Measurements from ENCODE around the gene FAM193A. TPM values are rescaled to one million over a fixed set of nuclear protein-coding genes. Genes with fewer than 3 reads are reported as not detected.
"Not testable (repeated sequence)": the region's sequence is repeated elsewhere in the genome, so short reads cannot be mapped to it uniquely, and the experiment has no call there.

FAM193A gene
- polyA plus RNA-seq, 6 donors from 2014 or later = 1.5 to 5.9 (median 2.2) TPM

GRCh38 chr4:2702770-2703169 lies 166.3 kb downstream of the FAM193A start:
- peak overlapping the region in 3 of 6 donors; percentile 47 to 67 (median 66) for H3K27ac Mint-ChIP-seq
- DNase-seq (no peak), ATAC-seq (ENCODE audit: low read depth in 2 of 2) (no peak)
- H3K4me3 Mint-ChIP-seq = no peak overlapping the region
- H3K36me3 Mint-ChIP-seq = peaks cover 16 to 35% of the 10 kb centered on the region in 2 donors
- H3K9me3 Mint-ChIP-seq = no peaks in the 10 kb centered on the region
- no peaks in the 10 kb centered on the region for H3K27me3 Mint-ChIP-seq
- H3K4me1 Mint-ChIP-seq = peaks cover 12 to 25% (median 13%) of the 10 kb centered on the region in 3 donors

- Mint-ChIP-seq H3K4me1 (peaks cover 12 to 17% (median 16%) of the 10 kb centered on the region in 3 donors), H3K4me3 (no peak overlapping the region), H3K27me3 (no peaks in the 10 kb centered on the region), H3K27ac (peak overlapping the region in 2 of 6 donors; percentile 17 to 30), H3K36me3 (peaks cover 0 to 7% of the 10 kb centered on the region in 2 donors), H3K9me3 (no peaks in the 10 kb centered on the region)
- ATAC-seq (ENCODE audit: low read depth in 2 of 2) (no peak), DNase-seq (no peak)
Observed at GRCh38 chr4:2712261-2712842, 175.9 kb downstream of the FAM193A start.

- Mint-ChIP-seq H3K4me3 (peak overlapping the region in 1 of 8 donors; percentile 50), H3K27me3 (no peaks in the 10 kb centered on the region), H3K9me3 (no peaks in the 10 kb centered on the region), H3K36me3 (peaks cover 0 to 11% of the 10 kb centered on the region in 2 donors), H3K27ac (peak overlapping the region in 3 of 6 donors; percentile 14 to 98 (median 61)), H3K4me1 (peaks cover 12 to 17% (median 16%) of the 10 kb centered on the region in 3 donors)
- ATAC-seq (ENCODE audit: low read depth in 2 of 2) (no peak), DNase-seq (no peak)
Observed at GRCh38 chr4:2713337-2713736, 176.9 kb downstream of the FAM193A start.

- Mint-ChIP-seq H3K9me3 (no peaks in the 10 kb centered on the region), H3K27ac (peak overlapping the region in 5 of 6 donors; percentile 60 to 98 (median 82)), H3K36me3 (peaks cover 0 to 11% of the 10 kb centered on the region in 2 donors), H3K4me1 (peaks cover 12 to 20% (median 16%) of the 10 kb centered on the region in 3 donors), H3K27me3 (no peaks in the 10 kb centered on the region), H3K4me3 (peak overlapping the region in 1 of 8 donors; percentile 19)
- peak in 1 of 2 donors; percentile 28 for ATAC-seq (ENCODE audit: low read depth in 2 of 2)
- no peak for DNase-seq
Observed at GRCh38 chr4:2714061-2714770, 177.8 kb downstream of the FAM193A start.

- DNase-seq (no peak), ATAC-seq (ENCODE audit: low read depth in 2 of 2) (no peak)
- peaks cover 12 to 20% (median 16%) of the 10 kb centered on the region in 3 donors for H3K4me1 Mint-ChIP-seq
- no peak overlapping the region for H3K4me3 Mint-ChIP-seq
- H3K27ac Mint-ChIP-seq = peak overlapping the region in 2 of 6 donors; percentile 82 to 84
- no peaks in the 10 kb centered on the region for H3K27me3 Mint-ChIP-seq
- peaks cover 0 to 11% of the 10 kb centered on the region in 2 donors for H3K36me3 Mint-ChIP-seq
- H3K9me3 Mint-ChIP-seq = no peaks in the 10 kb centered on the region
Observed at GRCh38 chr4:2714918-2715317, 178.5 kb downstream of the FAM193A start.

- peaks cover 0 to 12% of the 10 kb centered on the region in 2 donors for H3K36me3 Mint-ChIP-seq
- DNase-seq = no peak
Observed at GRCh38 chr4:2715426-2715825, 179.0 kb downstream of the FAM193A start.

GRCh38 chr4:2716236-2716635 lies 179.8 kb downstream of the FAM193A start:
- peaks cover 0 to 16% of the 10 kb centered on the region in 2 donors for H3K36me3 Mint-ChIP-seq
- DNase-seq = no peak
- H3K9me3 Mint-ChIP-seq = no peaks in the 10 kb centered on the region
- H3K27ac Mint-ChIP-seq = peak overlapping the region in 1 of 6 donors; percentile 7
- ATAC-seq (ENCODE audit: low read depth in 2 of 2) = no peak
- peaks cover 12 to 20% (median 16%) of the 10 kb centered on the region in 3 donors for H3K4me1 Mint-ChIP-seq
- H3K4me3 Mint-ChIP-seq = no peak overlapping the region
- no peaks in the 10 kb centered on the region for H3K27me3 Mint-ChIP-seq

More at GRCh38 chr4:2715426-2715825, 179.0 kb downstream of the FAM193A start:
- peak overlapping the region in 1 of 6 donors; percentile 85 for H3K27ac Mint-ChIP-seq
- H3K4me1 Mint-ChIP-seq = peaks cover 12 to 20% (median 16%) of the 10 kb centered on the region in 3 donors
- H3K27me3 Mint-ChIP-seq = no peaks in the 10 kb centered on the region
- peak overlapping the region in 1 of 8 donors; percentile 18 for H3K4me3 Mint-ChIP-seq
- ATAC-seq (ENCODE audit: low read depth in 2 of 2) = no peak
- H3K9me3 Mint-ChIP-seq = no peaks in the 10 kb centered on the region

- peaks cover 0 to 9% of the 10 kb centered on the region in 2 donors for H3K36me3 Mint-ChIP-seq
- no peaks in the 10 kb centered on the region for H3K9me3 Mint-ChIP-seq
- H3K4me1 Mint-ChIP-seq = peaks cover 0 to 3% (median 0%) of the 10 kb centered on the region in 3 donors
- ATAC-seq (ENCODE audit: low read depth in 2 of 2) = no peak
- no peak overlapping the region for H3K27ac Mint-ChIP-seq
- no peak for DNase-seq
- no peaks in the 10 kb centered on the region for H3K27me3 Mint-ChIP-seq
- no peak overlapping the region for H3K4me3 Mint-ChIP-seq
Observed at GRCh38 chr4:2721586-2721985, 185.1 kb downstream of the FAM193A start.

- H3K9me3 Mint-ChIP-seq = no peaks in the 10 kb centered on the region
- ATAC-seq (ENCODE audit: low read depth in 2 of 2) (no peak), DNase-seq (no peak)
- peaks cover 0 to 9% of the 10 kb centered on the region in 2 donors for H3K36me3 Mint-ChIP-seq
- peak overlapping the region in 3 of 6 donors; percentile 12 to 61 (median 25) for H3K27ac Mint-ChIP-seq
- peaks cover 0 to 3% (median 0%) of the 10 kb centered on the region in 3 donors for H3K4me1 Mint-ChIP-seq
- H3K4me3 Mint-ChIP-seq = no peak overlapping the region
- H3K27me3 Mint-ChIP-seq = no peaks in the 10 kb centered on the region
Observed at GRCh38 chr4:2722033-2722432, 185.6 kb downstream of the FAM193A start.

- DNase-seq = no peak
- Mint-ChIP-seq H3K9me3 (no peaks in the 10 kb centered on the region), H3K36me3 (peaks cover 0 to 5% of the 10 kb centered on the region in 2 donors), H3K4me1 (no peaks in the 10 kb centered on the region), H3K27ac (peak overlapping the region in 3 of 6 donors; percentile 41 to 79 (median 49)), H3K4me3 (no peak overlapping the region), H3K27me3 (no peaks in the 10 kb centered on the region)
- no peak for ATAC-seq (ENCODE audit: low read depth in 2 of 2)
Observed at GRCh38 chr4:2723751-2724150, 187.3 kb downstream of the FAM193A start.

GRCh38 chr4:2725380-2725779 lies 188.9 kb downstream of the FAM193A start:
- Mint-ChIP-seq H3K27ac (peak overlapping the region in 1 of 6 donors; percentile 64), H3K27me3 (no peaks in the 10 kb centered on the region), H3K4me3 (no peak overlapping the region), H3K9me3 (no peaks in the 10 kb centered on the region), H3K4me1 (no peaks in the 10 kb centered on the region), H3K36me3 (peaks cover 0 to 4% of the 10 kb centered on the region in 2 donors)
- no peak for DNase-seq
- no peak for ATAC-seq (ENCODE audit: low read depth in 2 of 2)

- DNase-seq; H3K36me3 Mint-ChIP-seq; H3K27me3 Mint-ChIP-seq; H3K4me1 Mint-ChIP-seq; H3K9me3 Mint-ChIP-seq; ATAC-seq (ENCODE audit: low read depth in 2 of 2); H3K4me3 Mint-ChIP-seq: not testable (repeated sequence)
- peak overlapping the region in 1 of 6 donors; percentile 5 for H3K27ac Mint-ChIP-seq
Observed at GRCh38 chr4:2726881-2727280, 190.4 kb downstream of the FAM193A start.

- H3K4me3 Mint-ChIP-seq = no peak overlapping the region
- H3K36me3 Mint-ChIP-seq = peaks cover 4 to 13% of the 10 kb centered on the region in 2 donors
- H3K27me3 Mint-ChIP-seq = no peaks in the 10 kb centered on the region
- DNase-seq (no peak), ATAC-seq (ENCODE audit: low read depth in 2 of 2) (no peak)
- H3K4me1 Mint-ChIP-seq = peaks cover 0 to 3% (median 0%) of the 10 kb centered on the region in 3 donors
- H3K27ac Mint-ChIP-seq = no peak overlapping the region
- no peaks in the 10 kb centered on the region for H3K9me3 Mint-ChIP-seq
Observed at GRCh38 chr4:2728221-2728620, 191.8 kb downstream of the FAM193A start.
